WTC11 (cell line): Measurements from ENCODE around the gene CLPSL1. TPM values are rescaled to one million over a fixed set of nuclear protein-coding genes. Genes with fewer than 3 reads are reported as not detected.
A peak's percentile ranks its signal among the peaks of the same experiment; 100 is the strongest.

Experiments used
- ATAC-seq: fragments of 200-7000 bp; cut with Tn5 transposase; 2 replicates; pipeline ENCODE4 v1.10.0; 2021; ENCODE audit warnings: mild to moderate bottlenecking, moderate library complexity
- CTCF ChIA-PET: fragments of 300-600 bp; sonication (Branson Sonifier 250); formaldehyde crosslinking; loops from one replicate; lab custom pipeline; 2021; ENCODE audit warnings: antibody characterized with exemption; lab: Charles Lee
- POLR2A ChIA-PET: fragments of 350-600 bp; sonication (Branson Sonifier 250); formaldehyde crosslinking; loops from one replicate; lab custom pipeline; 2021; ENCODE audit warnings: antibody characterized with exemption; lab: Charles Lee
- DNase-seq: peaks from one replicate; pipeline ENCODE4 v3.0.0; 2021; ENCODE audit warnings: low spot score
- H3K27ac Mint-ChIP-seq: 2 replicates; pipeline ENCODE4 v1.8.0; 2021; ENCODE audit warnings: mixed read lengths
- H3K27me3 Mint-ChIP-seq: 2 replicates; pipeline ENCODE4 v1.8.0; 2021; ENCODE audit warnings: low read depth, mild to moderate bottlenecking, moderate library complexity, mixed read lengths
- H3K36me3 Mint-ChIP-seq: 2 replicates; pipeline ENCODE4 v1.8.0; 2021; ENCODE audit warnings: mixed read lengths
- H3K4me1 Mint-ChIP-seq: 2 replicates; pipeline ENCODE4 v1.8.0; 2022; ENCODE audit warnings: mixed read lengths
- H3K4me3 Mint-ChIP-seq: 2 replicates; pipeline ENCODE4 v1.8.0; 2021; ENCODE audit warnings: mild to moderate bottlenecking, moderate library complexity, mixed read lengths
- H3K9me3 Mint-ChIP-seq: 2 replicates; pipeline ENCODE4 v1.8.0; 2021; ENCODE audit warnings: mixed read lengths
- ATF1 ChIP-seq: sonication (generic); formaldehyde crosslinking; IDR thresholded peaks from 2 replicates; pipeline ENCODE4 v1.8.1; 2023; ENCODE audit warnings: mild to moderate bottlenecking, moderate library complexity, missing genetic modification reagents
- ATF2 ChIP-seq: sonication (generic); formaldehyde crosslinking; IDR thresholded peaks from 2 replicates; pipeline ENCODE4 v1.8.1; 2022; ENCODE audit warnings: low read depth, missing genetic modification reagents, borderline replicate concordance
- CREB1 ChIP-seq: sonication (generic); formaldehyde crosslinking; IDR thresholded peaks from 2 replicates; pipeline ENCODE4 v1.8.0; 2023; ENCODE audit warnings: mild to moderate bottlenecking, missing genetic modification reagents
- CTCF ChIP-seq: fragments of 200-600 bp; IDR thresholded peaks from 2 replicates; pipeline ENCODE4 v1.8.0; 2022; ENCODE audit warnings: antibody characterized with exemption
- ELF4 ChIP-seq: sonication (generic); formaldehyde crosslinking; IDR thresholded peaks from 2 replicates; pipeline ENCODE4 v1.8.1; 2022; ENCODE audit warnings: low read depth, mild to moderate bottlenecking, moderate library complexity, missing genetic modification reagents
- ETV6 ChIP-seq: sonication (generic); formaldehyde crosslinking; IDR thresholded peaks from 2 replicates; pipeline ENCODE4 v1.8.1; 2022; ENCODE audit warnings: mild to moderate bottlenecking, missing genetic modification reagents
- FOXJ3 ChIP-seq: sonication (generic); formaldehyde crosslinking; IDR thresholded peaks from 2 replicates; pipeline ENCODE4 v1.9.0; 2021; ENCODE audit warnings: missing genetic modification reagents, mild to moderate bottlenecking, borderline replicate concordance
- GRHL2 ChIP-seq: fragments of 250-450 bp; sonication (Bioruptor Pico); IDR thresholded peaks from 2 replicates; pipeline ENCODE4 v1.8.0; 2022; ENCODE audit warnings: mild to moderate bottlenecking, moderate library complexity; ENCODE audit not compliant: insufficient replicate concordance, severe bottlenecking
- HMGA2 ChIP-seq: fragments of 250-450 bp; sonication (Bioruptor Pico); IDR thresholded peaks from 2 replicates; pipeline ENCODE4 v1.4.0; 2021; ENCODE audit warnings: mild to moderate bottlenecking, moderate library complexity
- KAT7 ChIP-seq: sonication (generic); formaldehyde crosslinking; IDR thresholded peaks from 2 replicates; pipeline ENCODE4 v1.8.1; 2023; ENCODE audit warnings: missing genetic modification reagents, mild to moderate bottlenecking, borderline replicate concordance
- NR2C2 ChIP-seq: sonication (generic); formaldehyde crosslinking; IDR thresholded peaks from 2 replicates; pipeline ENCODE4 v1.8.0; 2022; ENCODE audit warnings: mild to moderate bottlenecking, missing genetic modification reagents
- OVOL2 ChIP-seq: fragments of 250-450 bp; sonication (Bioruptor Pico); IDR thresholded peaks from 2 replicates; pipeline ENCODE4 v1.9.0; 2021; ENCODE audit warnings: mild to moderate bottlenecking, borderline replicate concordance
- TEAD1 ChIP-seq: sonication (generic); formaldehyde crosslinking; IDR thresholded peaks from 2 replicates; pipeline ENCODE4 v1.8.0; 2022; ENCODE audit warnings: mild to moderate bottlenecking, missing genetic modification reagents
- ZBTB21 ChIP-seq: sonication (generic); formaldehyde crosslinking; IDR thresholded peaks from 2 replicates; pipeline ENCODE4 v1.8.1; 2023; ENCODE audit warnings: mild to moderate bottlenecking, missing genetic modification reagents, borderline replicate concordance
- ZNF121 ChIP-seq: sonication (generic); formaldehyde crosslinking; IDR thresholded peaks from 2 replicates; pipeline ENCODE4 v1.8.0; 2023; ENCODE audit warnings: missing genetic modification reagents
- ZNF263 ChIP-seq: sonication (generic); formaldehyde crosslinking; IDR thresholded peaks from 2 replicates; pipeline ENCODE4 v1.8.1; 2022; ENCODE audit warnings: low read depth, mild to moderate bottlenecking, moderate library complexity, missing genetic modification reagents
- ZNF396 ChIP-seq: fragments of 250-450 bp; sonication (Bioruptor Pico); IDR thresholded peaks from 2 replicates; pipeline ENCODE4 v1.8.0; 2021; ENCODE audit warnings: mild to moderate bottlenecking, moderate library complexity, borderline replicate concordance
- ZNF416 ChIP-seq: fragments of 250-450 bp; sonication (Bioruptor Pico); IDR thresholded peaks from 2 replicates; pipeline ENCODE4 v1.9.0; 2021; ENCODE audit warnings: mild to moderate bottlenecking, inconsistent platforms
- ZNF423 ChIP-seq: fragments of 250-450 bp; sonication (Bioruptor Pico); IDR thresholded peaks from 2 replicates; pipeline ENCODE4 v2.1.2; 2022; ENCODE audit warnings: mild to moderate bottlenecking, moderate library complexity
- ZNF512 ChIP-seq: sonication (generic); formaldehyde crosslinking; IDR thresholded peaks from 2 replicates; pipeline ENCODE4 v1.8.1; 2022; ENCODE audit warnings: missing genetic modification reagents, borderline replicate concordance
- total RNA-seq: library from RNA; stranded (reverse); gene quantifications from 3 replicates; pipeline ENCODE4 v1.2.3, GENCODE V29; 2021
- TF ChIP-seq, protein P1 (sequence below): sonication (generic); formaldehyde crosslinking; IDR thresholded peaks from 2 replicates; pipeline ENCODE4 v1.8.0; 2023; ENCODE audit warnings: missing genetic modification reagents
- TF ChIP-seq, protein P2 (sequence below): fragments of 250-450 bp; sonication (Bioruptor Pico); IDR thresholded peaks from 2 replicates; pipeline ENCODE4 v2.1.2; 2022; ENCODE audit warnings: mild to moderate bottlenecking, moderate library complexity
- TF ChIP-seq, protein P3 (sequence below): sonication (generic); formaldehyde crosslinking; IDR thresholded peaks from 2 replicates; pipeline ENCODE4 v1.8.1; 2022; ENCODE audit warnings: low read depth, mild to moderate bottlenecking, moderate library complexity, missing genetic modification reagents, borderline replicate concordance

The CLPSL1 gene
- total RNA-seq, 1 experiment from 2014 or later, result 0.42 TPM

DNA sequence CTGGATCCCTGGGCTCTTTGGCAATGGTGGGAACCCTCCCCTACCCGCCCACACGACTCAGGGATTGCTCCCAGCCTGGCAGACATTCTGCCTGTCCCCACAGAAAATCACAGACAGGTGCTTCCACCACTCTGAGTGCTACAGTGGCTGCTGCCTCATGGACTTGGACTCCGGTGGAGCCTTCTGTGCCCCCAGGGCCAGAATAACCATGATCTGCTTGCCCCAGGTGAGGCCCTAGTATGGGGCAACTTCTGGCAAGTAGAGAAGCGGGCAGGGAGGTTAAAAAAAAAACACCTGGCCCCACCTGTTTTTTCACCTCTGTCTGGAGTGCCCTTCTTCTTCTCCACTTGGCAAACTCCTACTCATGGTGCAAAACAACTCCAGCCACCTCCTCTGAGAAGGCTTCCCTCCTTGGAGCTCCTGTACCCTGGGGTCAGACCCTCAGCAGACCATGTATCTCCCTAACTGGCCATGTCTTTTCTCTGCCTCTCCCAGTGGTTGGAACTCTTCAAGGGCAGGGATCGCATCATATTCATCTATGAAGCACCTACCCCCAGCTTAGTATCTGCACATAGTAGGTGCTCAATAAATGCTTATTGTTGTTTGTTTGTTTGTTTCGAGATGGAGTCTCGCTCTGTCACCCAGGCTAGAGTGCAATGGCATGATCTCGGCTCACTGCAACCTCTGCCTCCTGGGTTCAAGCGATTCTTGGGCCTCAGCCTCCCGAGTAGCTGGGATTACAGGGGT lies 3.3 kb upstream of the CLPSL1 start (continued):
- no peak for TF ChIP-seq ZNF121 (CRISPR knock-in tag)
- TF ChIP-seq, protein P1, sequence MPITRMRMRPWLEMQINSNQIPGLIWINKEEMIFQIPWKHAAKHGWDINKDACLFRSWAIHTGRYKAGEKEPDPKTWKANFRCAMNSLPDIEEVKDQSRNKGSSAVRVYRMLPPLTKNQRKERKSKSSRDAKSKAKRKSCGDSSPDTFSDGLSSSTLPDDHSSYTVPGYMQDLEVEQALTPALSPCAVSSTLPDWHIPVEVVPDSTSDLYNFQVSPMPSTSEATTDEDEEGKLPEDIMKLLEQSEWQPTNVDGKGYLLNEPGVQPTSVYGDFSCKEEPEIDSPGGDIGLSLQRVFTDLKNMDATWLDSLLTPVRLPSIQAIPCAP (CRISPR knock-in tag), result no peak
- no peak for TF ChIP-seq ATF1 (CRISPR knock-in tag)
- no peak for TF ChIP-seq KAT7 (CRISPR knock-in tag)
- no peak for TF ChIP-seq ZNF263 (CRISPR knock-in tag)
- TF ChIP-seq ETV6 (CRISPR knock-in tag), result no peak

DNA sequence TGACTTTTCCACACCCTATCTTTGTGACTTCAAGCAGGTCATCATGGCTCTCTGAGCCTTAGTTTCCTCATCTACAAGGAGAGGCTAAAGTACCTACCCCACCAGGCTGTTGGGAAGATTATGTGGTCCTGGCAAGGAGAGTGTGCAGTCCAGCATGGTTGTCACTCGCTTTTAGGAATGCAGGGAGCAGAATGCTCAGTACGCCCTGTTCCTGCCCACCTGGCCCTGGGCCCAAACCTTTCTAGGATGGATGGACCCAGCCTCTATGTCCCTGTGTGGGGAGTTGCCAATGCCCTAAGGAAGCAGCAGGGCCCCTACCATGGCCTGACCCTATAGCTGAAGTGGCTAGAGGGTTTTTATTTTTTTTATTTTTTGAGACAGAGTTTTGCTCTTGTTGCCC lies 2.4 kb upstream of the CLPSL1 start:
- Mint-ChIP-seq H3K4me3 (peak overlapping the region; percentile 38; the same call in 1 of the 2 replicates), H3K4me1 (peaks cover 13% of the 10 kb centered on the region), H3K9me3 (no peaks in the 10 kb centered on the region), H3K36me3 (no peaks in the 10 kb centered on the region), H3K27ac (no peak overlapping the region), H3K27me3 (peaks cover 13% of the 10 kb centered on the region)
- ChIA-PET POLR2A (no interaction called here), CTCF (no interaction called here)
- TF ChIP-seq CREB1 (no peak), ELF4 (CRISPR knock-in tag) (no peak), GRHL2 (no peak), OVOL2 (CRISPR knock-in tag) (no peak), HMGA2 (CRISPR knock-in tag) (no peak)
- DNase-seq (no peak), ATAC-seq (no peak)

DNA sequence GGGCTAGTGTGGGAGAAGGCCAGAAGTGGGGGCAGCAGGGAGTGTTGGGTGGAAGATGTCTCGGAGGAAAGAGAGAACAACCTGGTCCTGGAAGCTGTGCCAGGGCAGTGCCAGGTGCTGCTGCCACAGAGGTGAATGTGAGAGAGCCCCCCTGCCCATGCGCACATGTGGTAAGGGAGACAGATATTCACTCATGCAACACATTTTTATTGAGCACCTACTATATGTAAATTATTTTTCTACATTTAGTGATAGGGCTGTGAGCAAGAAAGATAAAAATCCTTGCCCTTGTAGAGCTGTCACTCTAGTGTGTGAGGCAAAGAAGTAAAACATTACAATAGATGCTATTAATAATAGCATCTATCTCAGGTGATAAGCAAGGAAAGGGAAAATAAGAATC lies 471 bp downstream of the CLPSL1 start:
- DNase-seq (no peak), ATAC-seq (no peak)
- Mint-ChIP-seq H3K27me3 (peaks cover 6% of the 10 kb centered on the region; the same call in 1 of the 2 replicates), H3K4me1 (peaks cover 15% of the 10 kb centered on the region), H3K36me3 (no peaks in the 10 kb centered on the region), H3K4me3 (no peak overlapping the region)
- POLR2A ChIA-PET, result interaction anchor here (0.7 to 1.6 kb wide), 3 partner anchors 18 to 224 kb away, joined by 4 to 5 read pairs (median 4); no protein-coding TSS in a partner anchor
- CTCF ChIA-PET, result no interaction called here
- TF ChIP-seq TEAD1, result no peak
- no peak for TF ChIP-seq ZNF423
- TF ChIP-seq FOXJ3, result no peak
- TF ChIP-seq, all 79 proteins: peak for 0
- no peak overlapping the region for H3K27ac Mint-ChIP-seq
- H3K9me3 Mint-ChIP-seq, result no peaks in the 10 kb centered on the region

- POLR2A ChIA-PET, result interaction anchor here (1.6 kb wide), 1 partner anchor 19 kb away, joined by 4 read pairs; no protein-coding TSS in a partner anchor
- Mint-ChIP-seq H3K36me3 (no peaks in the 10 kb centered on the region), H3K4me1 (peaks cover 15% of the 10 kb centered on the region), H3K9me3 (no peaks in the 10 kb centered on the region), H3K27ac (no peak overlapping the region), H3K4me3 (no peak overlapping the region), H3K27me3 (peaks cover 3% of the 10 kb centered on the region; the same call in 1 of the 2 replicates)
- CTCF ChIA-PET, result no interaction called here
- no peak for DNase-seq
- ATAC-seq, result no peak
- TF ChIP-seq NR2C2 (CRISPR knock-in tag) (no peak), ZNF416 (CRISPR knock-in tag) (no peak), ZNF396 (CRISPR knock-in tag) (no peak), CTCF (no peak), ZBTB21 (CRISPR knock-in tag) (no peak), ATF2 (CRISPR knock-in tag) (no peak), ZNF512 (CRISPR knock-in tag) (no peak)
- TF ChIP-seq, protein P2, sequence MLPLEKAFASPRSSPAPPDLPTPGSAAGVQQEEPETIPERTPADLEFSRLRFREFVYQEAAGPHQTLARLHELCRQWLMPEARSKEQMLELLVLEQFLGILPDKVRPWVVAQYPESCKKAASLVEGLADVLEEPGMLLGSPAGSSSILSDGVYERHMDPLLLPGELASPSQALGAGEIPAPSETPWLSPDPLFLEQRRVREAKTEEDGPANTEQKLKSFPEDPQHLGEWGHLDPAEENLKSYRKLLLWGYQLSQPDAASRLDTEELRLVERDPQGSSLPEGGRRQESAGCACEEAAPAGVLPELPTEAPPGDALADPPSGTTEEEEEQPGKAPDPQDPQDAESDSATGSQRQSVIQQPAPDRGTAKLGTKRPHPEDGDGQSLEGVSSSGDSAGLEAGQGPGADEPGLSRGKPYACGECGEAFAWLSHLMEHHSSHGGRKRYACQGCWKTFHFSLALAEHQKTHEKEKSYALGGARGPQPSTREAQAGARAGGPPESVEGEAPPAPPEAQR (CRISPR knock-in tag), result no peak
- TF ChIP-seq, protein P3, sequence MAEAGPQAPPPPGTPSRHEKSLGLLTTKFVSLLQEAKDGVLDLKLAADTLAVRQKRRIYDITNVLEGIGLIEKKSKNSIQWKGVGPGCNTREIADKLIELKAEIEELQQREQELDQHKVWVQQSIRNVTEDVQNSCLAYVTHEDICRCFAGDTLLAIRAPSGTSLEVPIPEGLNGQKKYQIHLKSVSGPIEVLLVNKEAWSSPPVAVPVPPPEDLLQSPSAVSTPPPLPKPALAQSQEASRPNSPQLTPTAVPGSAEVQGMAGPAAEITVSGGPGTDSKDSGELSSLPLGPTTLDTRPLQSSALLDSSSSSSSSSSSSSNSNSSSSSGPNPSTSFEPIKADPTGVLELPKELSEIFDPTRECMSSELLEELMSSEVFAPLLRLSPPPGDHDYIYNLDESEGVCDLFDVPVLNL, result no peak
Measured at GRCh38 chr6:35782424-35782823, 1.6 kb downstream of the CLPSL1 start.
